ENCODE data around the gene SMARCD1. TPM values are rescaled to one million over a fixed set of nuclear protein-coding genes. Genes with fewer than 3 reads are reported as not detected.
A peak's percentile ranks its signal among the peaks of the same experiment; 100 is the strongest.

The SMARCD1 gene
- total and polyA plus RNA-seq, 9 of the 15 experiments (the other 6 are each of a cell fraction or from before 2014, with no cell fraction given) = 0.86 to 91.7 (median 48.0) TPM

GRCh38 chr12:50111693-50112455 lies 26.7 kb downstream of the SMARCD1 start, which contains the start of gene COX14 (continued):
- TF ChIP-seq THAP7 (CRISPR knock-in tag; IDR thresholded peaks at IDR 0.05) (no peak), PRDM10 (IDR thresholded peaks at IDR 0.05; ENCODE audit: partially characterized antibody) (peak; percentile 14), RREB1 (CRISPR knock-in tag; IDR thresholded peaks at IDR 0.05) (peak; percentile 67; the same call in 1 of the 2 replicates), RB1 (IDR thresholded peaks at IDR 0.05; ENCODE audit: low read depth) (peak; percentile 66; the same call in 1 of the 2 replicates), NFXL1 (CRISPR knock-in tag; IDR thresholded peaks at IDR 0.05) (no peak), YBX1 (IDR thresholded peaks at IDR 0.05) (no peak), ZSCAN29 (IDR thresholded peaks at IDR 0.05) (0 out of 2 replicates have a peak, but pooled peaks have one; percentile 67), TAF1 (IDR thresholded peaks at IDR 0.05; ENCODE audit: control insufficient read depth, extremely low read depth, insufficient read depth, low read length, severe bottlenecking) (peak; percentile 62), DLX4 (CRISPR knock-in tag; IDR thresholded peaks at IDR 0.05) (no peak), POLR2AphosphoS5 (IDR thresholded peaks at IDR 0.05; ENCODE audit: control insufficient read depth, insufficient read depth, low read depth, low read length) (peak; percentile 54), HDAC2 (IDR thresholded peaks at IDR 0.05) (peak; percentile 76), CEBPG (CRISPR knock-in tag; IDR thresholded peaks at IDR 0.05) (peak; percentile 59; the same call in 1 of the 2 replicates), CEBPG (tag; conservative IDR thresholded peaks at IDR 0.05 in 1 of 2, IDR thresholded peaks at IDR 0.05 in 1 of 2) (no peak), RFX7 (CRISPR knock-in tag; IDR thresholded peaks at IDR 0.05) (no peak)

All from K562 (cell line).